H1 (cell line): ENCODE data around the gene DIRAS2. TPM values are rescaled to one million over a fixed set of nuclear protein-coding genes. Genes with fewer than 3 reads are reported as not detected.

Experiments used
- CTCF ChIA-PET: fragments of 300-600 bp; sonication (Branson Sonifier 250); formaldehyde crosslinking; loops from one replicate; lab custom pipeline; 2021; ENCODE audit not compliant: partially characterized antibody; lab: Charles Lee
- POLR2A ChIA-PET: fragments of 300-600 bp; sonication (Branson Sonifier 250); formaldehyde crosslinking; loops from one replicate; lab custom pipeline; 2021; ENCODE audit warnings: inconsistent platforms; ENCODE audit not compliant: partially characterized antibody; lab: Charles Lee
- DNase-seq, 2 experiments: peaks; one replicate each; pipeline versions ENCODE4 v3.0.0 to v3.0.0-alpha.2; 2010 to 2022; ENCODE audit warnings: low spot score in 2 of 2, low read depth in 1 of 2, mixed read lengths in 1 of 2
- FAIRE-seq: peaks from 2 replicates; lab custom pipeline; 2011; peaks lifted over from hg19 to GRCh38; lab: Jason Lieb, UNC
- H2AFZ ChIP-seq: 2 replicates; pipeline ENCODE4 v1.8.1; 2012; ENCODE audit warnings: low read length, inconsistent platforms
- H2AK5ac ChIP-seq: 2 replicates; pipeline ENCODE4 v1.6.1; 2013; ENCODE audit warnings: low read depth, low read length
- H2BK120ac ChIP-seq: replicated peaks from 2 replicates; pipeline ENCODE3; 2013; ENCODE audit warnings: low read depth, low read length, inconsistent platforms
- H2BK12ac ChIP-seq: 2 replicates; pipeline ENCODE4 v1.6.1; 2013; ENCODE audit warnings: low read depth, low read length
- H2BK15ac ChIP-seq: 2 replicates; pipeline ENCODE4 v1.6.1; 2013; ENCODE audit warnings: low read length
- H2BK20ac ChIP-seq: 2 replicates; pipeline ENCODE4 v1.6.1; 2013; ENCODE audit warnings: low read length
- H2BK5ac ChIP-seq: 2 replicates; pipeline ENCODE4 v1.6.1; 2013; ENCODE audit warnings: low read depth, low read length
- H3K14ac ChIP-seq: 2 replicates; pipeline ENCODE4 v1.6.1; 2013; ENCODE audit warnings: inconsistent platforms; ENCODE audit not compliant: insufficient read length
- H3K18ac ChIP-seq: 2 replicates; pipeline ENCODE4 v1.6.1; 2013; ENCODE audit warnings: low read length; ENCODE audit errors: extremely low read depth
- H3K23ac ChIP-seq: 2 replicates; pipeline ENCODE4 v1.6.1; 2013; ENCODE audit warnings: inconsistent platforms; ENCODE audit not compliant: insufficient read length
- H3K23me2 ChIP-seq: 2 replicates; pipeline ENCODE4 v1.6.1; 2013; ENCODE audit warnings: low read depth, low read length
- H3K27ac ChIP-seq: 2 replicates; pipeline ENCODE4 v1.6.1; 2011; ENCODE audit warnings: low read depth, low read length, inconsistent platforms
- H3K27me3 ChIP-seq, 4 experiments: replicated peaks in 1 of 4; 1 replicate in 1 of 4; 2 replicates in 3 of 4; pipeline versions ENCODE4 v1.6.1 to v1.8.1; 2011 to 2013; ENCODE audit warnings: low read length in 3 of 4, mild to moderate bottlenecking in 3 of 4, inconsistent platforms in 2 of 4, mixed read lengths in 2 of 4, moderate library complexity in 1 of 4; ENCODE audit not compliant: control insufficient read depth in 3 of 4, insufficient read depth in 3 of 4; ENCODE audit errors: extremely low read depth in 1 of 4
- H3K36me3 ChIP-seq, 4 experiments: 2 replicates each; pipeline versions ENCODE4 v1.6.1 to v1.8.1; 2011 to 2013; ENCODE audit warnings: mild to moderate bottlenecking in 4 of 4, low read length in 3 of 4, moderate library complexity in 2 of 4, control low read depth in 1 of 4, inconsistent platforms in 1 of 4; ENCODE audit not compliant: insufficient read depth in 4 of 4, control insufficient read depth in 2 of 4
- H3K4ac ChIP-seq: replicated peaks from 2 replicates; pipeline ENCODE3; 2013; ENCODE audit warnings: low read length, low read depth, mixed read lengths, inconsistent platforms; ENCODE audit not compliant: insufficient read length
- H3K4me1 ChIP-seq, 4 experiments: replicated peaks in 1 of 4; 1 replicate in 1 of 4; 2 replicates in 3 of 4; pipeline versions ENCODE4 v1.6.1 to v1.8.1; 2011 to 2013; ENCODE audit warnings: low read length in 3 of 4, inconsistent platforms in 2 of 4, mixed read lengths in 1 of 4; ENCODE audit not compliant: insufficient read depth in 4 of 4, control insufficient read depth in 3 of 4
- H3K4me2 ChIP-seq, 2 experiments: 2 replicates each; pipeline versions ENCODE4 v1.6.1 to v1.8.1; 2011 to 2013; ENCODE audit warnings: low read depth in 2 of 2, low read length in 2 of 2, control low read depth in 1 of 2, inconsistent platforms in 1 of 2, mild to moderate bottlenecking in 1 of 2; ENCODE audit not compliant: insufficient read depth in 1 of 2
- H3K4me3 ChIP-seq, 4 experiments: fragments of 200-600, 300-600 bp in 1 of 4; sonication (generic), shearing (Covaris generic), sonication (Bioruptor Twin) in 1 of 4; 2 replicates each; pipeline versions ENCODE4 v1.5.1 to v1.8.1; 2011 to 2016; ENCODE audit warnings: low read length in 4 of 4, low read depth in 3 of 4, control low read depth in 2 of 4, inconsistent platforms in 2 of 4, mild to moderate bottlenecking in 2 of 4, mixed read lengths in 1 of 4, moderate library complexity in 1 of 4; ENCODE audit not compliant: insufficient read depth in 2 of 4; ENCODE audit errors: extremely low read depth in 1 of 4
- H3K56ac ChIP-seq: replicated peaks from 2 replicates; pipeline ENCODE3; 2013; ENCODE audit warnings: low read depth, mild to moderate bottlenecking, mixed read lengths, low read length, inconsistent platforms; ENCODE audit not compliant: insufficient read length
- H3K79me1 ChIP-seq: 2 replicates; pipeline ENCODE4 v1.6.1; 2013; ENCODE audit warnings: low read depth, low read length, control low read depth
- H3K79me2 ChIP-seq, 2 experiments: 2 replicates each; pipeline versions ENCODE4 v1.6.1 to v1.8.1; 2012 to 2013; ENCODE audit warnings: low read length in 2 of 2, mild to moderate bottlenecking in 2 of 2, inconsistent platforms in 1 of 2; ENCODE audit not compliant: insufficient read depth in 2 of 2, control insufficient read depth in 1 of 2
- H3K9ac ChIP-seq, 4 experiments: replicated peaks in 1 of 4; 1 replicate in 1 of 4; 2 replicates in 3 of 4; pipeline versions ENCODE4 v1.6.1 to v1.8.1; 2011 to 2013; ENCODE audit warnings: low read depth in 3 of 4, low read length in 3 of 4, control low read depth in 2 of 4, mild to moderate bottlenecking in 2 of 4, moderate library complexity in 2 of 4, inconsistent platforms in 1 of 4; ENCODE audit errors: extremely low read depth in 1 of 4
- H3K9me3 ChIP-seq, 2 experiments: 2 replicates each; pipeline versions ENCODE4 v1.6.1 to v1.8.1; 2012 to 2013; ENCODE audit warnings: mild to moderate bottlenecking in 2 of 2, moderate library complexity in 2 of 2, control low read depth in 1 of 2, inconsistent platforms in 1 of 2, low read depth in 1 of 2, low read length in 1 of 2, mixed read lengths in 1 of 2; ENCODE audit not compliant: insufficient read depth in 2 of 2
- H4K20me1 ChIP-seq, 2 experiments: replicated peaks in 1 of 2; 2 replicates each; pipeline versions ENCODE3 to v1.8.1; 2011 to 2013; ENCODE audit warnings: inconsistent platforms in 2 of 2, low read length in 2 of 2, mild to moderate bottlenecking in 1 of 2; ENCODE audit not compliant: insufficient read depth in 2 of 2, control insufficient read depth in 1 of 2
- H4K5ac ChIP-seq: 2 replicates; pipeline ENCODE4 v1.6.1; 2013; ENCODE audit warnings: low read length, low read depth, mixed read lengths, inconsistent platforms; ENCODE audit not compliant: insufficient read length
- H4K8ac ChIP-seq: 2 replicates; pipeline ENCODE4 v1.8.0; 2013; ENCODE audit warnings: mild to moderate bottlenecking, moderate library complexity, low read length, inconsistent platforms; ENCODE audit not compliant: insufficient read depth; ENCODE audit errors: extremely low read depth
- H4K91ac ChIP-seq: replicated peaks from 2 replicates; pipeline ENCODE3; 2013; ENCODE audit warnings: low read length, mixed read lengths, inconsistent platforms; ENCODE audit not compliant: insufficient read length
- ATF2 ChIP-seq: IDR thresholded peaks from 2 replicates; pipeline ENCODE4 v1.6.1; 2012; ENCODE audit warnings: low read length, inconsistent platforms
- EGR1 ChIP-seq: IDR thresholded peaks from 2 replicates; pipeline ENCODE4 v1.6.1; 2011; ENCODE audit warnings: low read depth, low read length, borderline replicate concordance
- SIX5 ChIP-seq: IDR thresholded peaks from 2 replicates; pipeline ENCODE4 v1.6.1; 2011; ENCODE audit warnings: mild to moderate bottlenecking, low read depth, low read length
- WGBS, 2 experiments: shearing (Covaris generic) in 1 of 2; methylation state at CpG; one replicate each; pipeline versions ENCODE4 v1.1.6 to v1.1.7; 2013 to 2015; ENCODE audit warnings: low lambda C conversion rate in 2 of 2, mixed read lengths in 2 of 2, inconsistent platforms in 1 of 2, low coverage in 1 of 2, missing lambda C conversion rate in 1 of 2; ENCODE audit not compliant: insufficient replicate concordance in 2 of 2, insufficient coverage in 1 of 2, insufficient read length in 1 of 2; ENCODE audit errors: extremely low coverage in 1 of 2, missing lambda C conversion rate in 1 of 2; 5-methylcytosine and 5-hydroxymethylcytosine counted together
- polyA plus RNA-seq, 7 experiments: library from polyadenylated mRNA; depleted of rRNA in 3 of 7; stranded (reverse) in 5 of 7; unstranded in 2 of 7; fragments of >200 nt in 5 of 7; fragments of 200-250 nt in 2 of 7; gene quantifications; 1 replicate in 5 of 7; 2 replicates in 1 of 7; 4 replicates in 1 of 7; pipeline versions ENCODE4 v1.2.1 to v1.2.3, GENCODE V29; 2011 to 2013; ENCODE audit warnings: missing spikeins in 2 of 7, mixed read lengths in 2 of 7
- total RNA-seq: library from RNA; stranded (reverse); fragmentation: NEBNext Ultra II Directional; extraction: Animal tissue kit (Norgen Biotek cat#: 25700); gene quantifications from 2 replicates; pipeline ENCODE4 v1.2.1, GENCODE V29; 2021
- TF ChIP-seq, protein P1 (sequence below): IDR thresholded peaks from 2 replicates; pipeline ENCODE4 v1.6.1; 2012; ENCODE audit warnings: inconsistent platforms

The DIRAS2 gene
- total and polyA plus RNA-seq, 2 of the 8 experiments (the other 6 are each of a cell fraction or from before 2014, with no cell fraction given) = 0.06 to 0.15 TPM

DNA sequence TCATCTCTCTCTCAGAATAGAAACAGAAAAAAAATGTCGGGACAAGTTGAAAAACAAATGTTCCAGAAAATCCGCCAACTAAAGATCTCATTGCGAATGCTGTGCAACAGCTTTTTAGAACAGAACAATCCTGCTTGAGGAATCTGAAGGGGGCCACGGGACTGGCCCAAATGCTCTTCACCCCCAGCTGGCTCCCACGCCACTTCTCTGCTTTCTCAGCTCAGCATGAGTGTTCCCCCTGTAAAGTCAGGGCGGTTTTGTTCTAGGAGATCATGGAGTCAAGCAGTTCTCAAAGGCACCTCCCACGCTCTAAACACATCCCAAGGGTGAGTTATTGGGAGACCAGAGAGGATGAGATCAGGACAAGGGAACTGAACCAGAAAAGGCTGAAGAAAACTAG, 31.5 kb downstream of the DIRAS2 start:
- H4K8ac ChIP-seq = no peak overlapping the region
- no peak overlapping the region for H4K91ac ChIP-seq
- DNase-seq (no peak), FAIRE-seq (no peak)
- no peak overlapping the region for H3K9ac ChIP-seq
- no peaks in the 10 kb centered on the region for H3K79me1 ChIP-seq
- H2AFZ ChIP-seq = no peak overlapping the region
- H3K79me2 ChIP-seq = no peaks in the 10 kb centered on the region
- no peaks in the 10 kb centered on the region for H4K20me1 ChIP-seq
- no peak overlapping the region for H2BK20ac ChIP-seq
- no peak overlapping the region for H3K23ac ChIP-seq
- CTCF ChIA-PET = no interaction called here
- H2BK15ac ChIP-seq = no peak overlapping the region
- H3K4me2 ChIP-seq = no peak overlapping the region
- no peak overlapping the region for H3K18ac ChIP-seq
- no peaks in the 10 kb centered on the region; a peak in 1 of 7 replicates for H3K4me1 ChIP-seq
- WGBS, 2 experiments = 89% methylated on average over 7 of the region's 7 CpGs; no CpG with 5 or more reads in 1 of the 2 experiments
- no peak overlapping the region for H4K5ac ChIP-seq
- no peaks in the 10 kb centered on the region for H3K27me3 ChIP-seq
- no peaks in the 10 kb centered on the region for H3K36me3 ChIP-seq
- no peaks in the 10 kb centered on the region; the same call in 1 of the 2 replicates for H3K23me2 ChIP-seq
- H3K14ac ChIP-seq = no peak overlapping the region
- H3K4ac ChIP-seq = no peak overlapping the region
- no peak overlapping the region for H3K56ac ChIP-seq
- H2BK12ac ChIP-seq = no peak overlapping the region
- no peak overlapping the region for H2BK120ac ChIP-seq
- H3K9me3 ChIP-seq = no peaks in the 10 kb centered on the region
- H2BK5ac ChIP-seq = no peak overlapping the region
- no peak overlapping the region for H3K4me3 ChIP-seq
- POLR2A ChIA-PET = no interaction called here
- H3K27ac ChIP-seq = no peak overlapping the region
- no peak overlapping the region for H2AK5ac ChIP-seq
- TF ChIP-seq SIX5 = no peak
- TF ChIP-seq EGR1 = no peak
- TF ChIP-seq, protein P1, sequence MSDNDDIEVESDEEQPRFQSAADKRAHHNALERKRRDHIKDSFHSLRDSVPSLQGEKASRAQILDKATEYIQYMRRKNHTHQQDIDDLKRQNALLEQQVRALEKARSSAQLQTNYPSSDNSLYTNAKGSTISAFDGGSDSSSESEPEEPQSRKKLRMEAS = no peak
- no peak for TF ChIP-seq ATF2
